ENCODE data around the gene ETFA.

- TF ChIP-seq EZH2phosphoT487 (IDR thresholded peaks at IDR 0.05; ENCODE audit: low read length) (no peak), EZH2 (optimal IDR thresholded peaks at IDR 0.05; ENCODE audit: low read depth, low read length) (no peak), CTCF (IDR thresholded peaks at IDR 0.05; ENCODE audit: low read length) (no peak)
Observed at GRCh38 chr15:76192715-76193114, 118.6 kb downstream of the ETFA start.
